Kasumi-1 (cell line): Measurements from ENCODE around the gene KCNJ1.
A peak's percentile ranks its signal among the peaks of the same experiment; 100 is the strongest.

Experiments used
- DNase-seq, 2 experiments: peaks; one replicate each; lab custom pipeline; 2025; lab: John Stamatoyannopoulos, UW

Gene KCNJ1

DNA sequence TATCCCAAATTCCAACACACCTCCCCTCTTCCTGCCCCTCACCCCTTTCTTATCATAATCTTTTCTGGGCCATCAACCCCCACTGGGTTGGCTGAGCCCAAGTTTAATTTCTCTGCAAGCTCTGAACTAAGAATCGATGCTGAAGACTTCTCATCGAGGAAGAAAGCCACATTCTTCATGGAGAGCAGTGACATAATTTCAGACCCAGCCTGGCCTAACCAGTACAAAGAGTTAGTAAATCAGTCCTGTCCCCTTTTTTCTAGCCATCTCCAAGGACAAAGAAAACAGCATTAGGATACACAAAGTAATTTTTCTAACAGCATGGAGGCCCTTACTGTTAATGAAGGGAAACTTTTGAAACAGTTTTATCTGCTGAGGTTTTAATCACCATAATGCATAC lies 45.0 kb downstream of the KCNJ1 start:
- DNase-seq, result no peak

DNA sequence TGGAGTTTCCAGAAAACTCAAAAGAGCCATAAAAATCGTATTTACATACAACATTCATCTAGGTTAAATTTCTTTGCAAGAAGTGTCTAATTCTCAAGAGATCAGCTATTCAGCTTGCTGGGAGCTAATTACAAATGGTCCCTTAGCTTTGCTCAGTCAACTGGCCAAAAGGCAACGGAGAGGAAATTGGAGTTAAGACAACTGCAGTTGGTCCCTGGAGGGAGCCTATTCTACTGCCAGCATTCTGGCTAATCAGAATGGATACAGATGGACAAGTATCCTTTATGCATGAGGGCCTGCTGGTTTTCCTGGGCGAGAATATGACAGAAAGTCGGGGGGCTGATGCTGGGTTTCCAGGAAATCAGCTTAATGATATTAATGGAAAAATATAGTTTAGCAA lies 45.5 kb downstream of the KCNJ1 start:
- no peak for DNase-seq

DNA sequence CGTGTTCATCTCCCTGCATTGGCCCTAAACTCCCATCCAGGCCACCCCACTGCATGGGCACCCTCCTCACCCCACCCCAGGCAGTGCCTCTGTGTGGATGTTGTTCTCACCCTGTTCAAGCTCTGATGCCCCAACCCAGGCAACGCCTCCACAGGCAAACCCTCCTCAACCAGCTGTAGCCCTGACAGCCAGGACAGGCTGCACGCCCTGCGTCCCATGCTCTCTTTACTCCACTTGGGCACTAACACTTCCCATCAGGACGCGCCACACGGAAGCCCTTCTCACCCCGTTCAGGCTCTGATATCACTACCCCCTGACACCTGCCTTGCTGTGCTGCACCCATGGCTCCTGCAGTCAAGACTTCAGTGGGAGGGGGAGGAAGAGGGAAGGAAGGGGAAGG lies 47.9 kb downstream of the KCNJ1 start:
- DNase-seq, result no peak

DNA sequence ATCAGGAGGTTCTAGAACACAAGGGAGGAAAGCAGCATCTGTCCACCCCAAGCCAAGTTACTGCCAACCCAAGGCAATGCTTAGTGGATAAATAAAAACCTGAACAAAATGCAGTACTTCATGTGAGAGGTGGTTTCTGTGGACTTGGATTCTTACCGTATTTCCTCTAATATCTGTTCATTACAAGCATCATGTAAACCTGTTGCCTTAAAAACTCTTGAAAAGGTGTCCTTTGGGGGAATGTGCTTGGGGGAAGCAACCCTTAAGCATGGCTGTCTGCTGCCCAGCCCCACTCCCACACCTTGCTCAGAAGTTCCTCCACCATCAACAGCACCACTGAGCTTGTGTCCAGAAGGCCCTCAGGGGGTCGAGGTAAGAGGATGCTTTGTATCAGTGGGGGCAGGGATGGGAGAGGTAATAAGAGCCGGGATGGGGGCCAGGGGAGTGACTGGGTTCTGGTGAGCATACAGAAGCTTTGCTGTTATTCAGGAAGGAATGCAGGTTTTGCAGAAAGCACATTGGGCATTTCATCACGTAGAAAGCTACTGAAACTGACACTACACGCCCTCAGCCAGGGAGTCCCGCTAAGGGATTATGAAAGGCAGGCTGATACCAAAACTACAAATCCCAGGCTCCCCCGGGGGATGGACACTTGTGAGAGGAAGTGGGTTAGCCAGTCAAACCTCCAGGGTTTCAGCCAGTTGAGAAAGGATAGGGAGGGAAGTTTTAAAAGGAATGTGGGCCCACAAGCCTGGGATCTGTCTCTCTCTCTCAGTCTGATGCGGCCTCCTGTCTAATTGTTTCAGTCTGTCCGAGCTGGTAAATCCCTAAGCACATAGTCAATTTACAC lies 52.0 kb downstream of the KCNJ1 start:
- peak; percentile 31 to 56 for DNase-seq

DNA sequence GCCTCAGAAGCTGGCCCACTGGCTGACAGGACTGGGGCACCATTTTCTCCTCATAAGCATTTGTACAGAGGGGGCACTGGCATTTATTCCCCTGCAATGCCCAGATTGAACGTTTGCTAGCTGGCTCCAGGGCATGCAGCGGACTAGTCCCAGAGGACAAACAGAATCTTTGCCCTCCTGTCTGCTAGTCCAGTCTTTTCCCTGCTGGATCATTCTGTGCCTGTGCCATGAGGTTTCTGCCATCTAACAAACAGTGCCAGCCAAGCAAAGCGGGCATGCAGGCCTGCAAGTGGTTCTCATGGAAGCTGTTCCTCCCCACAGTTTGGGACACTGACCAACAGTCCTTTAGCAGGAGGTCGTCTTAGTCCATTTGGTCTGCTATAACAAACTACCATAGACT lies 53.4 kb downstream of the KCNJ1 start:
- no peak for DNase-seq

DNA sequence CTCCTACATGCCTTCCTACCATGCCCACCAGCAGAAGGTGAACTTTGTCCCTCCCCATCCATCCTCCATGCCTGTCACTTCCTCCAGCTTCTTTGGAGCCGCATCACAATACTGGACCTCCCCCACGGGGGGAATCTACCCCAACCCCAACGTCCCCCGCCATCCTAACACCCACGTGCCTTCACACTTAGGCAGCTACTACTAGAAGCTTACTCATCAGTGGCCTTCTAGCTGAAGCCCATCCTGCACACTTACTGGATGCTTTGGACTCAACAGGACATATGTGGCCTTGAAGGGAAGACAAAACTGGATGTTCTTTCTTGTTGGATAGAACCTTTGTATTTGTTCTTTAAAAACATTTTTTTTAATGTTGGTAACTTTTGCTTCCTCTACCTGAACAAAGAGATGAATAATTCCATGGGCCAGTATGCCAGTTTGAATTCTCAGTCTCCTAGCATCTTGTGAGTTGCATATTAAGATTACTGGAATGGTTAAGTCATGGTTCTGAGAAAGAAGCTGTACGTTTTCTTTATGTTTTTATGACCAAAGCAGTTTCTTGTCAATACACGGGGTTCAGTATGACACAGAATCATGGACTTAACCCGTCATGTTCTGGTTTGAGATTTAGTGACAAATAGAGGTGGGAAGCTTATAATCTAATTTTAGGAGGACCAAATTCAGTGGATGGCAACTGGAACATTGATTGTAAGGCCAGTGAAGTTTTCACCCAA lies 56.1 kb downstream of the KCNJ1 start:
- no peak for DNase-seq

DNA sequence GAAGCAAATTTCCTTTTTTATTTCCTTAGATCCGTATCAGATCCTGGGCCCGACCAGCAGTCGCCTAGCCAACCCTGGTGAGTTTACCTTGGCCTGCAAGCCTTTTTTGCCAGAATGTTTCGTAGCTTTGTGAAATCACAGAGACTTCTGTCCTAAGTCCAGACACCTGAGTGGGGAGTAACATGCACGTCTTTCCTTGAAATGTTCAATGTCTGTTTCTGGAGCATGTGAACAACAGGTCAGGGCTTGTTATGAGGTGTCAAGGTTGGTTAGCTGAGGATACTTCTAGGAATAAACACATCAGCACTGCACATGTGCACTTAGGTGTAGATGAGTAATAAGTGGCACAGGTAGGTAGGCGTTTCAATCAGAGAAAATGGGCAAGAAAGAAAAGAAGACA lies 58.0 kb downstream of the KCNJ1 start:
- DNase-seq, result no peak

DNA sequence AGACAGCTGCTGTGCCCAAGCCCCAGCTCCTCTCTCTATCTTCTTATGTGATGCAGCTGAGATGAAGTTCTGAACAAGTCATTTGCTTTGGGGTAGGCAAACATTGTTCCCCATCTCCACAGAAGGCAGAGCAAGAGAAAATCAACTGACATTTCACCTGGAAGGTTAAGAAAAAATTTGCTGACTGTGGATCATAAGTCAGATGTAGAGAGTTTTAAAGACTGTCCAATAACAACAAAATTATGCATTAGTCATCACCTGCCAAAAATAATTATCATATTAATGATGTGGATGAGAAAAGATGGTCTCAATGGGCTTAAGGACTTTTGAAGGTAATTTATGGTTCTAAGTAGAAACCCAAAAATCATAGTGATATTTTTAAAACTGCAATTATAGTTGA lies 59.2 kb downstream of the KCNJ1 start:
- no peak for DNase-seq

DNA sequence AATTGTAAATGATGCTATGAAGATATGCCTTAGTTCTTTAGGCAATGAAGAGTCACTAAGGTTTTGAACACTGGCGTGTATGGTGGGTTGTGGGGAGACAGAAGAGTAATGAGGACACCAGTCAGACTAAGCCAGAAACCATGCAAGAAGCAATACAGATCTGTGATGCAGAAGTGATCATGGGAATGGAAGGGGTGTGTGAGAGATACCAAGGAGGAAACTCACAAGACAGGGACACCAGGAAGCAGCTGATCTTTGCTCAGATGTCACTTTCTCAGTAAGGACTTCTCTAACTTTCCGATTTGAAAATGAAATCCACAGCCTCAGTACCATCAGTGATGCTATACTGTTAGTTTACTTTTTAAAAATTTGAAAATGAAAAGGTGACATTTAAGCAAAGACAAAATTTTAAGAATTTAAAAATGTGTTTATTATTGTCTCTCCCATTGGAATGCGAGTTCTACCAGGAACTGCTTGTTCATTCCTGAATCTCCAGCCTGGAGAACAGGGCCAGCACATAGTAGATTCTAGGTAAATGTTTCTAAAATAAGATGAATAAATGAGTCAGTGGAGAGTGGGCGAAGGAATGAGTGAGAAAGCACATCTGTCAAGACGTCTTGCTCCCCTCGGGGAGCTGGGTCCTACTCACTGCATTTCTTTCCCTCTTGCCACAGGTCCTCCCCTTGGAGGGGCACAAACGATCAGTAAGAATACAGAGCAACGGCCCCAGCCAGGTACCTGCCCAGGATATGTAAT lies 60.4 kb downstream of the KCNJ1 start:
- DNase-seq, result no peak

DNA sequence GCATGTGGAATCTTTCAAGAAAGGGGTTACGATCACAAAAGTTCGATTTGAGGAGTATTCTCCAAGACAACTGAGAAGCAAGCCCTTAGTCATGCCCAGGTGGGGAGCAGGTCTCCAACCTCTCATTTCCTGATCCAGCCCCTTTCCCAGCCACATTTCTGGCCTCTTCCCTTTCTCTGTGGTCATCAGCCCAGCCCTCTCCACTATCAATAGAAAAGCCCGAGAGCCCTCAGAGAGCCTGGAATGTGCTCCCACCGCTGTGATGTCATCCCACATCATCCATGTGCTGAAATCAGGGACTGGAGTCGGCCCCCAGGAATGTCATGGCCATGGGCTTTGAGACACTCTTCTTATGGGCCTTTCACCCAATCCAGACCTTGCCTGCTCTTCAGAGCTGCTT lies 62.6 kb downstream of the KCNJ1 start:
- DNase-seq, result no peak

DNA sequence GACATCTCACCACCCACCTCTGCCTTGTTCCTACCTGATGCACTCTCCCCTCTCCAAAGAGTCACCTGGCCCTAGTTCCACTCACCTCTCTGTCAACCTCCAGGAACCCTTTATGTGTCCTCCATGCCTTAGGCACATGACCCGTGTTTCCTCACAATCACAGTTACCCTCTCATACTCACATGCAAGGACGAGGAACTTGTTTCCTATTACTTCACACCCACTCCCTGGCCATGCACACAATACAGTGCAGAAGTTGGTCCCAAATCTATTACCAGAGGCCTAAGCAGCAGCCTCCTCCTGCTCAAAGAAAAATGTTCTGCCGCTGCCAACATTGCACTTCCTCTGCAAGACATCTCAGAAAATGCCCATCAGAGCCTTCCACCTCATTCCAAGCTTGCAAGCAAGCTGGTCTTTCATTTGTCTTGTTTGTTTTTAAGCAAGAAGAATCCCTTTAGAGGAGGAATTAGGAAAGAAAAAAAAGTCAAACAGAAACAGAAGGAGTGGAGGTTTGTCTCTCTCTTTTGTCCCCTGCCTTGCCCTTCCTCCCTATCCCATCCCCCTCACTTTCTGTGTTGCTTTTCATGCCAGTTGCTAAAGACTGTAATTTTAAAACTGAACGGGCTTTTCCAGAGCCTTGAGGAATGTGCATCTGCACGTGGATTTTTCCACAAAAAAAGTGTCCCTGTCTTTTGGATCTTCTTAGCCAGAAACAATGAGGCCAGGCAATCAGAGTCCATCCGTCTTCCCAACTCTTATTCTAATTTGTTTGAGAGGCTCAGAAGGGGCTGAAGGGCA lies 63.4 kb downstream of the KCNJ1 start:
- no peak for DNase-seq

DNA sequence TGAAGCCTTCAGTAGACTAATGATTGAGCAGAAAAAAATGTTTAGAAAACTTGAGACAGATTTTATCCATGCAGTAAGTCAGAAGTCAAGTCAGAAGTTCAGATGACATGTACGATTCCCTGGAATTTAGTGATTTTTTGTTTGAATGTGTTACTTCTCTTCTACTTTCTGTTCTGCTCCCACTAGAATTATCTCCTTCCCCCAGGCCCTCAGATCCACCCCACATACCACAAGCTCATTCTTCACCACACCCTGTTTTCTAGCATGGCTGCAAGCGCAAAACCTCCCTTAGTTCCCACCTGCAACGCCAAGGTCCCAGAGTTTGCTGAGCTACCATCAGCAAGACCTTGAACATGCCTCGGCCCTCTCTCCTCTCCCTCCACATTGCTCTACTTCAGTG lies 64.1 kb downstream of the KCNJ1 start:
- DNase-seq, result no peak

DNA sequence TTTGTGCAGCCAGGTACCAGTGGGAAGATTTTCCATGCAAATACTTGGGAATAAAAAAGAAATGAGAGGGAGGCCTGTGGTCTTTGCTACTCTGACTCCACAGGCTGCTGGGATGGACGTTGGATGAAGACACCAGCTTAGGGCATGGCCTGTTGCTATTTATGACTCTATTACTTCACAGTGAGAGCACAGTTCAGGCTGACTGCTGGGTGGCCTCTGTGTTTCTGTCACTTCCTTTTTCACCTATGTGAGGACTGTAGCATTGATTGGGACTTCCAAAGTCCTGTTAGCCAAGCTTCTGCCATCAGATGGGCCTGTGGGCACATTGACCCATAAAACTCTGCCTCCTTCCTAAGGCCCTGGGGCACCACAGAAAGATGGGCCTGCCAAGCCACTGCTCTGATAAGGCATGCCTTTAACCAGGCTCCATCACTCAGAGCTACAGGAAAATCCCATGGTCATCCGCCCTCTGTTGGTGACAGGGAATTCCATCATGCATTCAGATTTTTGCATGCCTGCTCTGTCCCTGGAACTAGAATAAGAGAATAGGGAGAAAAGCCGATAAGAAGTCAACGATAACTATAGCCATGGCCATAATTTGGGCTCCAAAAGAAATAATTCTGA lies 64.6 kb downstream of the KCNJ1 start:
- no peak for DNase-seq

DNA sequence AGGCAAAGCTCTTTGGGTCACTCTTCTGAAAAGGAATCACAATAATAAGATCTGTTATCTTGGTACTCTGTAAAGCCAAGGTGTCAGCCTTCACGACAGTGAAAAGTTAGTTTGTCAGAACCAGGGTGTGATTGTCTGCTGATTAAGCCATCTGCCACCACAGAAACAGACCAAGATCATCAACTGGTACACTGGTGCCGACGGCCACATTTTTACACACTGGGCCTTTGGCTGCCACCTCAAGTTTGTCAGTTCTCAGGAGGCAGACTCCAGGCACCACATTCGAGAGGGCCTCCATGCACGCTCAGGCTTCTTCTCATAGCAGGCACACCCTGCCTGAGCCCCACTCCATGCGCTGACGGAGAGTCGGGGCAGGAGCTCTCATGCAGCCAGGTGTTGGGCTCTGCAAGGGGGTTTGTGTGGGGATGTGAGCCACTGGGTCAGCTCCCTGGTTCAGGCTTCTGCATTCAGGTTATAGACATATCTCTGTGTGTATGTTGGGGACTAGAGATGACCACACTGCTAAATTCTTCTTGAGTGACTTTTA lies 66.2 kb downstream of the KCNJ1 start:
- DNase-seq, result no peak

DNA sequence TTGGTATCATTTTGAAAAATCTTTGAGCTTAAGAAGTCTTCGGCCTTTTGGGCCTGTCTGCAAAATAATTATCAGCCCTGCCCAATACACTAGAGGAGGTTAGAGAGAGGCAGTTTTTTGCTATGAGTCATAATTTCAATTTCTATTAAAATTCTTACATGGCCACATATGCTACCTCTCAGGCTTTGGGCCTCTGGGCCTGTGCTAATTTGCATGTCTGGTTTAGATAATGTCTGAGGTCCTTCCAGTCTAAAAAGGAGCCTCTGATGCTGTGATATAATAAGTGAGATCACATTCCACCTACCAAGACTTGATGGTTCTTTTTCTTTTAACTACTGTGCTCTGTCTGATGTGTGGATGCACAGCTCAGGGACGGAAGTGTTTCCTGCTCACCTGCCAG lies 70.8 kb downstream of the KCNJ1 start:
- no peak for DNase-seq

DNA sequence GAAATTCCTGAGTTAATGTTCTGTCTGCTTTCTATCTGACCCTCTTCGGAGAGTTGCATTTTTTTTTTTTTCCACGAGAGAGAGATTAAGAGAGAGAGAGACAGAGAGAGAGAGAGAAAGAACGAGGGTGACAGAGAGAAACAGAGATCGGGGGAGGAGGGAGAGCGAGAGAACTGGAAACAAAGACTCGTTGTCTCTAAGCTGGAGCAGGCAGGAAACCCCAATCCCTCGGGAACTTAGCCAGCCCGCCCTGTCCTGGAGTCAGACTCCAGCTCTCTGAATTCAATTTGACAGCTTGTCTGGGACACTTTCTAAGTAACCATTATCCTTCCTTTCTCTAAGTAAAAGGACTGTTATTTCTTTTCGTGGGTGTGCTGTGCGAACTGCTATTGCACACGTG lies 76.9 kb downstream of the KCNJ1 start:
- DNase-seq, result no peak

DNA sequence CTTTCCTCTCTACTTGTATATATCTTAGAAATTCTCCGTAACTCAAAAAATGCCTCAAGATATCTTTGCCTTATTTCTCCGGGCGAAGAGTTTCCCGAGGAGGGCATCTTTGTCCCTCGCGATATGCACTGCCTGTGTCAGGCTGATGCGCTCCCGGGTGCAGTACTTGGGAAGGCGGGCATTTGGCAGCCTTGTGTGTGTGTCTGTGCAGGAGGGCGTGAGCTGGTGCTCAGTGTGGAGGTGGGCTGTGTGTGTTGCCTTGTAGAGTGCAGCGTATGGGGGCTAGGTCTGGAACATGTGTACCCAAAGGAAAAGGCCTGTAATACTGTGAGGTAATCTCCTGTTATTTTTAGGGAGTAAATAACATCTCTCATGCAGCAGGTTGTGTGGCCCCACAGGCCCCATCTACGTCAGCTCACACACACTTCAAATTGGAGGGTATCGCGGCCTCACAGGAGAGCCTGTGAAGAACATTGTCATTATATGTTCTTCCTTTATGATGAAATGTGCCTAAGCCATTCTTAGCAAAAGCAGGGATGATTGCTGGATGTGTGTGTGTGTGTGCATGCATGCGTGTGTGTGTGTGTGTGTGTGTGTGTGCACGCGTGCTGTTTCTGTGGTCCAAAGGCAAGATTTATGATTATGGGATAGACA lies 77.5 kb downstream of the KCNJ1 start:
- no peak for DNase-seq
